Cardiac ventricle fibroblast (primary cell): ENCODE results near the gene TMEM260. TPM values are rescaled to one million over a fixed set of nuclear protein-coding genes. Genes with fewer than 3 reads are reported as not detected.

Source experiments
- total RNA-seq: library from RNA; depleted of rRNA; stranded (reverse); fragments of >200 nt; gene quantifications from 2 replicates; pipeline ENCODE4 v1.2.3, GENCODE V29; 2015

TMEM260 gene
- total RNA-seq: 12.5 and 16.2 TPM in 2 replicates

DNA sequence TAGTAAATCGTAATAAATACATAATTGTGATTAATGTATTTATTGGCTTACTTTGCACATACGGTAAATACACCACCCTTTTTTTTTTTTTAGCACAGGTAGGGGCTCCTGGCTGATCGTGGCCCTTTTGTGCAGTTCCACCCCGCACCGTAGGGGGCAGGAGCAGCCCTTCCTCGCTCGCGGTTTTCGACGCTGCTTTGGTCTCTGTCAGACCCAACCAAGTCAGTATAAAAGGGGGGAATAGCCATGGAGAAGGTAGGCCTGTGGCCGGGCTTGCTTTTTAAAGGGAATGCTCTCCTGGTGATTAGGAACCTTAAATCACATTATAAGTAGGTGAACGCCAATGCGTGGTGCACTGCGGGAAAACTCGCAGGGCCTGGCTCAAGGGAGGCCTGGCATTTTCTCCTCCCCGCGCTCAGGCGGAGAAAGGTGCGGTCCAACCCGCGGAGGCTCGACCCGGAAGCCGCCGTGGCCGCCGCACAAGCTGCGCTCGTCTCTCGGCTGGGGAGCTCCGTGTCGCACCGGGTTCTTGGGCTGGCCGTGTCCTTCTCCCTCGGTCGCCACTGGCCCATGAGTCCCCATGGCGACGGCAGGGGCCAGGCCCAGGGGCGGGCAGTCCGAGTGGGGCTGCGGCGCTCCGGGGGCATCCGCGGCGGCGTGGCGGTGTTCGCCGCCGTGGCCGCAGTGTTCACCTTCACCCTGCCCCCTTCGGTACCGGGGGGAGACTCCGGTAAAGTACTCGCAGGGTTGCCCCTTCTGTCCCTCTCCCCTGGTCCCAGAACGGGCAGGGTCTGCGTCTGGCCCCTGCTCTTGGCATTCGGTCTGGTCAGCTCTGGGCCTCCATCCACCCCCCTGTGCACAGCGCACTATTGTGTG, at the start of gene TMEM260:
Gene TMEM260, plus strand, starts transcription at position 454 of the 876 bp plus-strand sequence. Its CDS starts 117 bp downstream, at position 571.

Other genes with a start within 250 kb of the TMEM260 start
- not detected in 2 replicates for gene OTX2, start 230.7 kb downstream of the TMEM260 start, total RNA-seq